GM23338 (cell line): ENCODE results near the gene TRDMT1.

Experiments
- CTCF ChIP-seq, 2 experiments: fragments of 200-600 bp in 1 of 2; sonication (generic) in 1 of 2; conservative IDR thresholded peaks; 2 replicates each; pipeline versions ENCODE4 v1.5.1 to v1.6.1; 2016 to 2017; ENCODE audit warnings: antibody characterized with exemption in 2 of 2, low read depth in 2 of 2, mild to moderate bottlenecking in 2 of 2, moderate library complexity in 1 of 2
- EZH2 ChIP-seq: fragments of 200-600 bp; sonication (generic); IDR thresholded peaks from one replicate; pipeline ENCODE4 v1.8.0; 2017; ENCODE audit warnings: antibody characterized with exemption, mild to moderate bottlenecking, low read depth; ENCODE audit not compliant: unreplicated experiment
- EZH2phosphoT487 ChIP-seq: fragments of 200-600 bp; sonication (generic); IDR thresholded peaks from one replicate; pipeline ENCODE4 v1.8.1; 2018; ENCODE audit warnings: antibody characterized with exemption; ENCODE audit not compliant: unreplicated experiment
- POLR2AphosphoS5 ChIP-seq: IDR thresholded peaks from 2 replicates; pipeline ENCODE4 v1.6.1; 2016; ENCODE audit warnings: antibody characterized with exemption, low read depth
- TF ChIP-seq, protein P1 (sequence below): IDR thresholded peaks from one replicate; pipeline ENCODE4 v1.6.1; 2018; ENCODE audit warnings: antibody characterized with exemption; ENCODE audit not compliant: unreplicated experiment

GRCh38 chr10:17155826-17156225 lies 45.6 kb downstream of the TRDMT1 start:
- TF ChIP-seq CTCF (conservative IDR thresholded peaks at IDR 0.05; ENCODE audit: low read depth in 2 of 2) (no peak), POLR2AphosphoS5 (no peak), EZH2 (no peak), EZH2phosphoT487 (no peak)
- TF ChIP-seq, protein P1, sequence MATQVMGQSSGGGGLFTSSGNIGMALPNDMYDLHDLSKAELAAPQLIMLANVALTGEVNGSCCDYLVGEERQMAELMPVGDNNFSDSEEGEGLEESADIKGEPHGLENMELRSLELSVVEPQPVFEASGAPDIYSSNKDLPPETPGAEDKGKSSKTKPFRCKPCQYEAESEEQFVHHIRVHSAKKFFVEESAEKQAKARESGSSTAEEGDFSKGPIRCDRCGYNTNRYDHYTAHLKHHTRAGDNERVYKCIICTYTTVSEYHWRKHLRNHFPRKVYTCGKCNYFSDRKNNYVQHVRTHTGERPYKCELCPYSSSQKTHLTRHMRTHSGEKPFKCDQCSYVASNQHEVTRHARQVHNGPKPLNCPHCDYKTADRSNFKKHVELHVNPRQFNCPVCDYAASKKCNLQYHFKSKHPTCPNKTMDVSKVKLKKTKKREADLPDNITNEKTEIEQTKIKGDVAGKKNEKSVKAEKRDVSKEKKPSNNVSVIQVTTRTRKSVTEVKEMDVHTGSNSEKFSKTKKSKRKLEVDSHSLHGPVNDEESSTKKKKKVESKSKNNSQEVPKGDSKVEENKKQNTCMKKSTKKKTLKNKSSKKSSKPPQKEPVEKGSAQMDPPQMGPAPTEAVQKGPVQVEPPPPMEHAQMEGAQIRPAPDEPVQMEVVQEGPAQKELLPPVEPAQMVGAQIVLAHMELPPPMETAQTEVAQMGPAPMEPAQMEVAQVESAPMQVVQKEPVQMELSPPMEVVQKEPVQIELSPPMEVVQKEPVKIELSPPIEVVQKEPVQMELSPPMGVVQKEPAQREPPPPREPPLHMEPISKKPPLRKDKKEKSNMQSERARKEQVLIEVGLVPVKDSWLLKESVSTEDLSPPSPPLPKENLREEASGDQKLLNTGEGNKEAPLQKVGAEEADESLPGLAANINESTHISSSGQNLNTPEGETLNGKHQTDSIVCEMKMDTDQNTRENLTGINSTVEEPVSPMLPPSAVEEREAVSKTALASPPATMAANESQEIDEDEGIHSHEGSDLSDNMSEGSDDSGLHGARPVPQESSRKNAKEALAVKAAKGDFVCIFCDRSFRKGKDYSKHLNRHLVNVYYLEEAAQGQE: no peak
